ENCODE data around the gene SLC27A3.

GRCh38 chr1:153767519-153767918 lies 7.7 kb upstream of the SLC27A3 start:
- TF ChIP-seq EZH2 (IDR thresholded peaks at IDR 0.05; ENCODE audit: low read depth) (no peak), CTCF (conservative IDR thresholded peaks at IDR 0.05) (no peak)
